DOHH2 (cell line): Measurements from ENCODE around the gene SLCO4C1.

ENCODE experiments used
- H3F3A ChIP-seq: fragments of 200-600 bp; sonication (generic), shearing (Covaris generic); 2 replicates; pipeline ENCODE4 v1.6.0; 2016; ENCODE audit warnings: antibody characterized with exemption, mild to moderate bottlenecking; ENCODE audit not compliant: control insufficient read depth, insufficient read depth
- H3K27ac ChIP-seq: fragments of 200-600 bp; sonication (generic); 2 replicates; pipeline ENCODE4 v1.5.1; 2014; ENCODE audit warnings: low read depth, mild to moderate bottlenecking, low read length, moderate library complexity
- H3K27me3 ChIP-seq: fragments of 200-600 bp; sonication (generic); 2 replicates; pipeline ENCODE4 v1.6.1; 2014; ENCODE audit warnings: mild to moderate bottlenecking, low read length, mixed read lengths; ENCODE audit not compliant: control insufficient read depth
- H3K36me3 ChIP-seq: fragments of 200-600 bp; sonication (generic); 2 replicates; pipeline ENCODE4 v1.6.1; 2014; ENCODE audit warnings: mild to moderate bottlenecking, low read length, moderate library complexity, mixed read lengths; ENCODE audit not compliant: control insufficient read depth
- H3K4me1 ChIP-seq: fragments of 200-600 bp; sonication (generic); 2 replicates; pipeline ENCODE4 v1.6.1; 2014; ENCODE audit warnings: mild to moderate bottlenecking, low read length, mixed read lengths; ENCODE audit not compliant: control insufficient read depth
- H3K4me2 ChIP-seq: fragments of 200-600 bp; sonication (generic); 2 replicates; pipeline ENCODE4 v1.6.0; 2014; ENCODE audit warnings: mild to moderate bottlenecking, low read length, moderate library complexity
- H3K4me3 ChIP-seq: fragments of 200-600 bp; sonication (generic); 2 replicates; pipeline ENCODE4 v1.5.1; 2014; ENCODE audit warnings: mild to moderate bottlenecking, low read length, mixed read lengths
- H3K79me2 ChIP-seq: fragments of 200-600 bp; sonication (generic); 2 replicates; pipeline ENCODE4 v1.6.1; 2014; ENCODE audit warnings: mild to moderate bottlenecking, low read length, mixed read lengths; ENCODE audit not compliant: control insufficient read depth
- H3K9me2 ChIP-seq: fragments of 200-600 bp; sonication (generic); replicated peaks from 2 replicates; pipeline ENCODE4 v1.6.1; 2014; ENCODE audit warnings: mild to moderate bottlenecking, low read length, mixed read lengths; ENCODE audit not compliant: control insufficient read depth
- H3K9me3 ChIP-seq: fragments of 200-600 bp; sonication (generic); 2 replicates; pipeline ENCODE4 v1.6.1; 2014; ENCODE audit warnings: antibody characterized with exemption, low read length, mixed read lengths; ENCODE audit not compliant: control insufficient read depth, insufficient read depth
- H4K20me1 ChIP-seq: fragments of 200-600 bp; sonication (generic); 2 replicates; pipeline ENCODE4 v1.6.0; 2014; ENCODE audit warnings: low read depth, mild to moderate bottlenecking, antibody characterized with exemption, low read length, moderate library complexity; ENCODE audit not compliant: control insufficient read depth, insufficient read depth
- CTCF ChIP-seq: fragments of 200-600 bp; sonication (generic); IDR thresholded peaks from one replicate; pipeline ENCODE4 v1.5.1; 2014; ENCODE audit warnings: antibody characterized with exemption, mild to moderate bottlenecking, low read depth, low read length; ENCODE audit not compliant: poor library complexity, severe bottlenecking
- EZH2phosphoT487 ChIP-seq: fragments of 200-600 bp; sonication (generic); IDR thresholded peaks from 2 replicates; pipeline ENCODE4 v1.6.1; 2017; ENCODE audit warnings: borderline replicate concordance, mild to moderate bottlenecking, antibody characterized with exemption, low read length, moderate library complexity, mixed read lengths

Gene SLCO4C1

GRCh38 chr5:102295534-102296177 lies 428 bp downstream of the SLCO4C1 start:
- Histone ChIP-seq H3K27me3 (no peaks in the 10 kb centered on the region), H3F3A (no peaks in the 10 kb centered on the region), H3K79me2 (no peaks in the 10 kb centered on the region), H3K4me2 (no peak overlapping the region), H3K4me3 (no peak overlapping the region), H3K4me1 (no peaks in the 10 kb centered on the region), H3K27ac (no peak overlapping the region), H4K20me1 (no peaks in the 10 kb centered on the region), H3K9me3 (no peaks in the 10 kb centered on the region), H3K36me3 (no peaks in the 10 kb centered on the region), H3K9me2 (no peaks in the 10 kb centered on the region)
- TF ChIP-seq EZH2phosphoT487: no peak
- TF ChIP-seq CTCF: no peak

GRCh38 chr5:102294886-102295395 lies 1.1 kb downstream of the SLCO4C1 start:
- no peak overlapping the region for H3K4me3 ChIP-seq
- no peaks in the 10 kb centered on the region for H3K36me3 ChIP-seq
- no peaks in the 10 kb centered on the region for H4K20me1 ChIP-seq
- H3K4me2 ChIP-seq: no peak overlapping the region
- no peaks in the 10 kb centered on the region for H3K79me2 ChIP-seq
- no peaks in the 10 kb centered on the region for H3K9me2 ChIP-seq
- no peaks in the 10 kb centered on the region for H3K4me1 ChIP-seq
- no peaks in the 10 kb centered on the region for H3K27me3 ChIP-seq
- no peaks in the 10 kb centered on the region for H3F3A ChIP-seq
- H3K27ac ChIP-seq: no peak overlapping the region
- TF ChIP-seq EZH2phosphoT487 (no peak), CTCF (no peak)
- H3K9me3 ChIP-seq: no peaks in the 10 kb centered on the region

- no peak for TF ChIP-seq CTCF
- no peak for TF ChIP-seq EZH2phosphoT487
- Histone ChIP-seq H3K79me2 (no peaks in the 10 kb centered on the region), H3K9me2 (no peaks in the 10 kb centered on the region), H3K4me1 (peaks cover 3% of the 10 kb centered on the region; the same call in 1 of the 2 replicates), H3F3A (no peaks in the 10 kb centered on the region), H3K4me3 (no peak overlapping the region), H4K20me1 (no peaks in the 10 kb centered on the region), H3K9me3 (no peaks in the 10 kb centered on the region), H3K27me3 (no peaks in the 10 kb centered on the region), H3K36me3 (no peaks in the 10 kb centered on the region), H3K27ac (no peak overlapping the region), H3K4me2 (no peak overlapping the region)
These were observed 6.1 kb downstream of the SLCO4C1 start for GRCh38 chr5:102290004-102290403.
